MV-4-11 (cell line): ENCODE measurements around the gene NKD1.
"Not testable (repeated sequence)": the region's sequence is repeated elsewhere in the genome, so short reads cannot be mapped to it uniquely, and the experiment has no call there.

Experiments used
- DNase-seq: peaks from one replicate; lab custom pipeline; 2025; lab: John Stamatoyannopoulos, UW

Gene NKD1

DNA sequence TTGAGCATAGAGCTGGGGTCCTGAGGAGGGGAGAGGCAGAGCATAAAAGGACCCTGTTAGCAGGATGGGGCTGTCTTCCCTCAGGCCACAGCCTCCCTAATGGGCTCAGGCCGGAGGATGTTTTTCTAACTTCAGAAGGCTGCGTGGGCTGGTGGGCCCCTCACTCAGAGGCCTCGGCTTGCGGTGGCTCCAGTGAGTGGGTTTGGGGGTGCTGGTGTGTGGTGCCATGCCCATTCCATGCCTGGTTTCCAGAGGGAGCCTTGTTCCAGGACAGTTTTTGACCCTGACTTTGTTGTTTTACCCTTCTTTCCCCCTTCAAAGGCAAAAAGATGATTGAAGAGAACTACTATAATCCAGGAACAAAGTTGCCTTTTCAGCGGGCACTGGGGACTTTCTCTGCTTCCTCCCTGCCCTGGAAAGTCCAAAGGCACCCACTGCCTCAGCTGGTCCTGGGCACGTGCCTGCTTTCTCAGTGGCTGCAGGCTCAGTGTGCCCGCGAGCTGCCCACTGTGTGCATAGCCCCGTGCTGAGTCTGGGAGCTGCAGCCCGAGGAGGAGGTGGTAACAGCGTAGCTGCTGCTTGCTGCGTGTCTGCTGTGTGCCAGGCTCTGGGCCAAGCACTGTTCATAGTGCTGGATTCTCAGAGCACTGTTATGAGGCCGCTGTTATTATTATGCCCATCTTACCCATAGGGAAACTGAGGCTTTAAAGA is 11.8 kb downstream of the NKD1 start:
- no peak for DNase-seq

DNA sequence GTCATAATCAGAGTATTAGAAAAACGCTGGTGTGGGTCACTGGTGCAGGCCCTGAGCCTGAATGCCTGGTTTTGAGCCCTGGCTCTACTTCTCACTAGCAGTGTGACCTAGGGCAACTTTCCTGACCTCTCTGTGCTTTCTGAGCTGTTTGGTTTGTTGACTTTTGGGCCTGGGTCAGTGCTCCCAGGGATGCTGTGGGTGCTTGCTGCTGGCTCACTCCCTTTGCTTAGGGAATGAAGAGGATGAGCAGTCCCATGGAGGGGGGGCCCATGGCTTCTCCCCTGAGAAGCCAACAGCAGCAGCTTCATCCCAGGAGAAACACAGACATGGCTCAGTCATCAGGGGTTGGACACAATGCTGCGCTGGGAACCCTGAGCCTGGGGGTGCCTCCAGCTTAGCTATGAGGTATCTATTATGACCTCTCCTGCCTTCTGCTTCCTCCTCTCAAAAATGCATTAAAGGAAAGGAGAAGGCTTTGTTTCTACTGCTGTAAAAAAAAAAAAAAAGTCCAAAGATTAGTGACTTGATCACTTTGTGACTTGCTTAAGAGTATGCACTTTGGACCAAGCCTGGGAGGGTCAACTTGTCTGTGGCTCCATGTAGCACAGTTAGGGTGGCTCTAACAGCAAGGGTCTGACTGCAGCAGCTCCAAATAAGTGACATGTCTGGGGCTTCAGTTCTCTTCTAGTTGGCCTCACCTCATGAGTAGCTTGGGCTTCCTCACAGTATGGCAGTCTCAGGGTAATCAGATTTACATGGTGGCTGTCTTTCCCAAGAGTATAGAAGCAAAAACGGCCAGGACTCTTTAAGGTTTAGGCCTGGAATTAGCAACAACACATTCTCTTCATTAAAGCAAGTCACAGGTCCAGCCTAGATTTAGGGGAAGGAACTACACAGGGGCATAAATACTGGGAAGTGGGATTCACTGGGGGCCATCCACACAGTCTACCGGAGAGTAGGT is 13.0 kb downstream of the NKD1 start:
- no peak for DNase-seq

DNA sequence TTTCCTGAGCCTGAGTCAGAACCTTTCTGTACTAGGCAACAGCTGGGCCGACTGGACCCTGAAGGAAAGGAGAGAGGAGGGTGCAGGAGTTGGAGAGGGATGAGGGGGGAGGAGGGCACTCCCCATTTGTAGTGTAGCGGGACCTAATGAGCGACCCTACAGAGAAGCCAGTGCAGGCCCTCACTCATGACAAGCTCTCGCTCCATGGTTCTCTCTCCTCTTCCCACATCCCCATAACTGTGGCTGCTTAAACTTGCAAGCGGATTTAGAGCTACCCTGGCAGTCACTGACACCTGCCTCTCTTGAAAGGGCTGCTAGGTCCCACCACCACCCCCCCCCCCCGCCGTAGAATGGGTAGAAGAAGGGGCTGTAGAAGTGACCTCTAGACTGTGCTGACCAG is 14.5 kb downstream of the NKD1 start:
- no peak for DNase-seq

DNA sequence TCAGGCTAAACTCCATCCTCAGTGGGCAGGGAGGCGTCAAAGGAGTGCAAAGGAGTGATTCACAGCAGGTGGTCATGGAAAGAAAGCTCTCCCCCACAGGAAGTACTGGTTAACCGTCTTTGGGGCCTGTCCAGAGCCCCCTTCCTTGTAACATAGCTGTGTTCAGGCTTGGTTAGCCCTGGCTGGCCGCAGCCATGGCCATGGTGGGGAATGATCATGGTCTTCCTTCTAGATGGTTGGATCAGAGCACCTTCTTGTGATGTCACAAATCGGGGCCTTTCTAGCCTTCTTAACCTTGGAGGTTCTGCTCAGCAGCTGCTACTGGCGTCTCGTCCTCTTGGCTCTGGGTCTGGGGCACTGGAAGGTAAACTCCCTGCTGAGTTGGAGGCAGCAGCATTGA is 15.8 kb downstream of the NKD1 start:
- no peak for DNase-seq

DNA sequence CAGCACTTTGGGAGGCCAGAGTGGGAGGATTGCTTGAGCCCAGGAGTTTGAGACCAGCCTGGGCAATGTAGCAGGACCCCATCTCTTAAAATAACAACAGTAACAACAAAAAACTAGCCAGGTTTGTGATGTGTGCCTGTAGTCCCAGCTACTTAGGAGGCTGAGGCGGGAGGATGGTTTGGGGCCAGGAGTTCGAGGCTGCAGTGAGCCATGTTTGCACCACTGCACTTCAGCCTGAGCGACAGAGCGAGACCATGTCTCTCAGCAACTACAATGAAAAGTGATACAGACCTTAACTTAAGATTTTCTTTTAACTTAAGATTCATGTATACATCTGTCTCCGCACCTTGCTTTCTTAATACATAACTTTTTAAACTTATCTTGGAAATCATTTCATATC is 17.2 kb downstream of the NKD1 start:
- no peak for DNase-seq

DNA sequence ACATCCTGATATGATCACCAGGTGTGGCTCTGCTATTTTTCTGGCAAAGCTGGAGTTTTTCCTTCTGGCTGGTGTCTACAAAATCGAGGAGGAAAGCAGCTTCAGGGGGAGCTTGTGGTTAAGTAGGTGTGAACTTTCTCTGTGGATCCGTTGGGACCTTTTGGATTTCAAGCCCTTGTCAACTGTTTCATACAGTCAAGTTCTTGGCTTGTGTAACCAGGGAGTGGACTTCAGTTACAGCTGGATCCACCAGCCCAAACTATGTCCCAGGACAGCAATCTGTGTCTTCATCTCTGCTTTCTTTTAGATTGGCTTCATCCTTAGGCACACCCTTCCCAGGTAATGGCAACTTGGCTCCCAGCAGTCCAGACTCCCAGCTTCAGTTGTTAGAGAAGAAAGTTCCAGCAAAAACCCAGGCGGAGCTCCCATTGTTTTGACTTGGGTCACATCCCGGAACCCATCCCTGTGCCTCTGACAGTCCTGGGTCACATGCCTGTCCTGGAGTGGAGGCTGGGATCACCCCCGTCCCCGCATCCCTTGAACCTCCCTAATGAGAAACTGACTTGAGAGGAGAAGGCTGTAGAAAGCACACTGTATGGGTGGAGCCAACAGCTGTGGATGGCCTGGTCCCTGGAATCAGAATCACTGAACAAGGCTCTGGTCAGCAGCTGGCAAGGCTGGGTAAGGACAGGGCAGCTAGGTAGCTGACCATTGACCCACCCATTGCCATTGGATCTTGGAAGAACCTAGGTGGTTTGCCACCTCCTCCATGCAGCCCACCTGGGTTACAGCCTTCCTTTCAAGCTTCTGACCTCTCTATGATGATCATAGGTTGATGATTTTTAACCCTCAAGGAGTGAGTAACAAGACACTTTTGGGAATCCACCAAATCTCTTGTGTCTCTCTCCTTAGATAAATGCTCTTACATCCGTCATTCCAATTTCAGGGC is 18.1 kb downstream of the NKD1 start:
- no peak for DNase-seq

DNA sequence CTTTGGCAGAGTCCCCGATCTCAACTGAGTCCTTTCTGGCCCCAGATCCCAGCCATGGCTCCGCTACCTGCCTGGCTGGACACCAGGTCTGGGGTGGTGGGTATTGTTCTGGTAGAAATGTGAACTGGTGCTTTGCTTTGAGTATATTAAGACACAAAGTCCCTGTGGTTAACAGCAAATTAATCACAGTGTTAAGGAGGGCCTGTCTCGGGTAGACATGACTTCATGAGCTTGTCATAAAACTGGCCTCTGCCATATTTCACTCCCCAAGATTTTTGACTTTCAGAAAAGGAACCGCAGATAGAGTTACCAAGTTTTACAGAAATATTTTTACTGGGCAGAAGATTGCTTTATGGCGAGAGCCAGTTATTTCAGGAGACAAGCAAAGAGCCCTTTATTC is 19.5 kb downstream of the NKD1 start:
- no peak for DNase-seq

DNA sequence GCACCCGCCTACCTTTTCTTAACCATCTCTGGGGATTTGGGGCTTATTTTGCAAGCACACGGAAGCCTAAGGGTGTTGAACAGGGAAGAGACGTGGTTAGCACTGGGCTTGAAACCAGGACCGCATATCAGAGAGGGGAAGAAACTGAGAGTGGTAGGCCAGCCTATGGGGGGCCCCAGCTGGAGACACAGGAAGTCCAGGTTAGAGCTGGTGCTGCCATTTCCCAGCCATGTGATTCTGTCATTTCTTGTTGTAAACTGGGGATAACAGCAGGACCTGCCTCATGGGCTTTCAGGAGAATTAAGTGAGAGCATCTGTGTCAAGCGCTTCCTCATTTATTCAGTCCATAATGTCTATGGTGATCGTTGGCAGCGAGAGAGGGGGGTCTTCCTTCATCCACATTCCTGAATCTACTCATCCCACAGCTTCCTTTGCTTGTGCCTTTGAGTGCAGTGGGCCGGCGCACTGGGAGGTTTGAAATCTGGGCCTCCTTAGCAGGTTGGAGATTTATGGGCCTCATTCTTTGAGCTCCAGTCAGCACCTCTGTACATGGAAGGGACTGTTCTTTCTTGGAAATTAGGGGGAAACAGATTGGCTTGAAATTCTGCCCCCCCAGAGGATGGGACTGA is 20.1 kb downstream of the NKD1 start:
- peak; percentile 69 for DNase-seq

DNA sequence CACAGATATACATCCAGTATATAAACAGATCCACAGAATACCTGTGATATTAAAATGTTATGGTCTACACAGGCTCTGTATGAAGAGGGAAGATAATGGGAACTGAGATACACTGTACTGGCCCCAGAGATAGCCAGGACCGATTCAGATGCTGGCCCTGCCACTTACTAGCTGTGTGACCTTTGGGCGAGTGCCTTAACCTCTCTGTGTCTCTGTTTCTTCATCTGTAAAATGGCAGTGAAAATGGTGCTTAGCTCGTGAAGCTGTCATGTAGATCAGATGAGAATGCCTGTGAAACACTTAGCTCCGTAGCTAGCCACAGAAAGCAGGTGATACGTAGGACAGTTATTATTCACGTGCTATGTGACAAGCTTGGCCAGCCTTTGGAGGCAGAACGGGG is 22.2 kb downstream of the NKD1 start:
- no peak for DNase-seq

DNA sequence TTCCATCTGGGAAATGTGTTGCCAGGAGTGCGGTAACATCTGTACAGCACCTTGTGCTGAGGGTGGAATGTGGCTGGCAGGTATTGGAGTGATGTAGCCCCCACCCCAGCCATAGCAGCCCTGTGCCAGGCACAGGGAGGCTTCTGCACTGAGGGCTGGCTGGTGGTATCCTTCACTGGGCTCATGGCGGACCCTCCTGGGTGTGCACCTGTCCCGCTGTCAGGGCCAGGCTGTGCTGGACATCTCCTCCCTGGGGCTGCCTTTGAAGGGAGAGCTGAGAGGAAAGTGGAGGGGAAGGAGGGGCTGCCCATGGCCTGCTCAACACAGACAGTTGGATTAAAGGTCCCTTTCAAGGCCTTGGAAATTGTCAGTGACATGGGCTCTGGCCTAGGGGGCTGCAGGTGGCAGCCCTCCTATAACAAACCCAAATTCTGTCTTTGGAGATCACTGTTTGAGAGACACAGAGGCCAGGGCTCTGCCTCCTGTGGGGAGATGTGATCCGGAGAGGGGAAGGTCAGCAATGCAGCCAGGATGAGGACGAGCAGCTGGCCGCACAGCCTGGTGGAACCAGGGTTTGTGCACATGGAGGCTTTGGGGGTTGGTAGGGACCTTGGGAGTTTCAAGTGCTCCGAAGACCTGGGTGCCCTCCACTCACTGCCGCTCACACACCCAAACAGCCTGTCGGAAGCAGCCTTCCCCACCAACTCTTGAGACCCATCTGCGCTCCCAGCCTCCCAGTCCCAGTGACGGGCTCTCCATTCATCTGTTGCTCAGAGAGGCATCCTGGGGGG is 22.8 kb downstream of the NKD1 start:
- no peak for DNase-seq

DNA sequence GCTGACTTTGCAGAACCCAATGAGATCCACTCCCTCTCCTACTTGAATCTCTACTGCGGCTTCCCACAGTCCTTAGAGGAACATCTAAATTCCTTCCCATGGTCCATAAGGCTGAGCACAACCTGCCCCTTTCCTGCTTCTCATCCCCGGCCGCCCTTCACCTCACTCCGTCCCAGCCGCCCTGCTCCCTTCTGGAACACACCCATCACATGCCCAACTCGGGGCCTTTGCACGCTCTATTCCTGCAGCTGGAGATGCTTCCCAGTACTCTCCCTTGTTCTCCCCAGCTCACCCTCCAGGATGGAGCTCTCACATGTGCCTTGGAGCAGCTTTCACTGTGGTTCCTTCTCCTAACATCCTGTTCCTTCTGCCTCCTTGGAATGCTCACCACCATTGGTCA is 23.6 kb downstream of the NKD1 start:
- no peak for DNase-seq

DNA sequence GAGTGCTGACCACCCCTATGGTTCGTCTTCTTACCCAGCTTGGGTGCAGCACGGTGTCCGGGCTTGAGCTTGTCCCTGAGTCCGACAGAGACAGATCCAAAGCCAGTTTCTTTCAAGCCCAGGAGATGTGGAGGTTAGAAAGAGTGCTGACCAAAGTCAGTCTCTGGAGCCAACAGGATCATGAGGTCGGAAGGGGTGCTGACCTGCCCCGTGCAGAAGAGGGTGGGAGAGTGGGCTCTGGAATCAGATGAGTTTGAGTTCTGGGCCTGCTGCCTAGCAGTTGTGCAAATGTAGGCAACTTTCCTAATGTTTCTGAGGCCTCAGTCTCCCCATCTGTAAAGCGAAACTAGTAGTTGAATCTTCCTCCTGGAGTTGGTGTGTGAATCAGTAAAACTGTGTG is 24.5 kb downstream of the NKD1 start:
- DNase-seq = no peak

DNA sequence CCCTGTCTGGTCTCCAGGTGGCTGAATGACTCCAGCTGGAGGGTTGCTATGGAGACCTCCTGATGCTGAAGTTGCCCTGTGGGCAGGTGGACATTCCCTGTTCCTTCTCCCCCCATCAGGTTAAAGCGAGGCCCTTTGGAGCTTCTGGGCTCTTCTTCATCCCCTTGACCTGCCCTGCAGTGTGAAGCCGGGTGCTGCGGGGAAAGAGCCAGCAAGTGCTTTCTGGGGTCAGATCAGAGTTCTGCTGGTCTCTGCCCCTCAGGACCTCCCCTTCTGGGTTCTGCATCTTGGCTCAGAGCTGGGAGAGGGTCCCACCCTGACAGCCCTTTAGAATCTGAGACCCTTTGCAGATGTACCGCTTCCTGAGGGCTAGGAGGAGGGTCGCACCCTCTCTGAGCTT is 25.1 kb downstream of the NKD1 start:
- no peak for DNase-seq

DNA sequence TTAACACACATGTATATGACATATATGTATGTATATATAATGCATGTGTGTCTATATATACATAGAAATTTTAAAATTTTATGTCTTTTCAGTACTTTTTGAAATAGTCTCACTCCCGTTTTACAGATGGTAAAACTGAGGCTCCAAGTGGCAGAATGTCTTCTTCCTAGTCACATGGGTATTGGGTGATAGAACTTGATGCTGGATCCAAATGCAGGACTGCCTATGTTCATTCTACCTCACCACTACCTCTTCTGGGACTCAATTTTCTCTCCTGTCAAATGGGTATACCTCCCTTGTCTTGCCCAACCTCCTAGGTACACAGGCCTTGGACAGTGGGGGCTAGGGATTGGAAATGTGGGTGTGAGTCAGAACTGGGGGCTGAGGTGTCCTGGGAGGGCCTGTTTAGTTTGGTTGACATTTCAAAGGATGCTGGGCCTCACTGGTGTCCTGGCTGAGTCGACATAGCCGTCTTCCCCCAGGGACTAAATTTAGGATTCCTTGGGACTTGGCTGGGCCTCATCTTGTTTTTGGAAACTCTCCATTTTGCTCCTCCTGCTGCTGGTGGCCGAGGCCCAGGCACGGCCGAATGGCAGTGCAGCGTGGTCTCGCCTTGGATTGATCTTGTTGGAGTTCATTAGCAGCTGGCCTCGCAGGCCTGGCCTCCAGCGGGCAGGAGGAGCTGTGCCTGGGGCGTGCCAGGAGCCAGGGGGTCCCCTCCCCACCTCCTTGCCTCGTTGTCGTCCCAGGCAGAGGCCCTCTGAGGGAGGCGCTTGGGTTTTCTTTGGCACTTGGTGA is 25.9 kb downstream of the NKD1 start:
- DNase-seq = no peak

DNA sequence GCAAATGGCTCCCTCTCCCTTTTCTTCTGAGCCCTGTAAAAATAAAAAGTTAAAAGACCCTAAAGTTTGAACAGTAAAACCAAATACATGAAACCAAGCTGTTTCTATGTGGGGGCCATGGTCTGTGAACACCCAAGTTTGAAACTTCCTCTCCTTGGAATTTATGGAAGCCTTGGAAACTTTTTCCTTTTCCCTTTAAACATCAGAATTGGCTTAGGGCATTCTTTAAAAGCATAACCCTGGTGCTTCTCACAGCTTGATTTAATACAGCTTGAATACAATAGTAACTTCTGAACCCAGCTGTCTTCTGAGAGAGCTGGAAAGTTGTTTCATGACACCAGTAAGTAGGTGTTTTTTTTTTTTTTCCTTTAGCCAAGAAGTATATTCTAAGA is 26.5 kb downstream of the NKD1 start:
- no peak for DNase-seq

DNA sequence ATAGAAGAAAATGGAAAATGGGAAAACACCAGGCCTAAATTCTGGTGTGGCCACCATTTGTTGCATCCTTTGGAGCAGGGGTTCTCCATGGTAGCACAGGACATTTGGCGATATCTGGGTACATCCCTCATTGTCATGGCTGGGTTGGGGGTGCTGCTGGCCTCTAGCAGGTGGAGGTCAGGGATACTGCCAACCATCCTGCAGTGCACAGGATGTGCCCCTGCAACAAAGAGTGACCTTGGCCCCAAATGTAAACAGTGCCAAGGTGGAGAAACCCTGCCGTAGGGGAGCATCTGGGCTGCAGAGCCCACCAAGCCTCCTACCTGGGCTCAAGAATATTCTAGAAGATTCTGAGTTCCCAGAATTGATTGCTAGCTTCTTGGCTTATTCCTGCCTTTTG is 27.5 kb downstream of the NKD1 start:
- DNase-seq = no peak

DNA sequence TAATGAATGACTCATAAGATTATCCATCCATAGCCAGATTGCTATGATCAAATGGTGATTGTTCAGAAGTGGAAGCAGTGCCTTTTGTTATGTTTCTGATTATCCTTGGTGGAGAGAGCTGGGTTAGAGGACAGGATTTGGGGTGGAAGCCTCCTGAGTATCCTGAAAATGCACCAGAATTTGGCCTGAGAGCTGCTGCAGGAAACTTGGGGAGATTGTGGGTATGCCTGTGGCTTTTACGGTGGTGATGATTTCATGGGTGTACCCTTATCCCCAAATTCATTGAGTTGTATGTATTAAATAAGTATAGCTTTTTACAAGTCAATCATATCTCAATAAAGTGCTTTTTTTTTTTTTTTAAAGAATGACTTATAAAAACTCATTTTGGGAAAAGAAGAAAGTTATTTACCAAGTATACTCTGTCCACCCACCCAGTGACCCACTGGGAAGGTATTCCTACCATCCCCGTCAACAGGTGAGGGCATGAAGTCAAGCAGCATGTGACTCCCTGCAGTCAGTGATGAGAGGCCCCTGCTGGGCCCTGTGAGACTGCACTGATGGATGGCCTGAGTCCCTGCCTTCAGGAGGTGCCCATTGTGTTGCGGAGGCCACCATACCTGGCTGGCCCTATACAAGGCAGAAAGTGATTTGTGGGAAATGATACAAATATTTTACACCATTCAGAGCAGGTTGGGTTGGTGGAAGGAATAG is 28.4 kb downstream of the NKD1 start:
- DNase-seq = no peak

DNA sequence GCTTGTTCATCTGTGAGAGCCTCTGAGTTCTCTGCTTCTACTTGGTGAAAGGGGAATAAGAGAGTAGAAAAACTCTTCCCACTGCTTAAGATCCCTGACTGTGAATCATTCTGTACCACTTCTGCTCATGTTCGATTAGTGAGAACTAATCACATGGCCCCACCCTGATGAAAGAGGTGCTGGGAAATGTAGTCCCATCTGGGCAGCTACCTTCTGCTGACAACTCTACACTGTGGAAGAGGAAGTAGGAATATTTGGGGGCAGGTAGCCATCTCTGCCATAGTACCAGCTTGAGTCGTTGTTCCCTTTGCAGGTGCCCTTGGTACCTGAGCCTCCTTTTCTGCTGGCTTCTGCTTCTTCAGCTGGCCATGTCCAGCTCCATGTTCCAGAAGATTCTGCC is 29.9 kb downstream of the NKD1 start:
- DNase-seq = peak; percentile 80

DNA sequence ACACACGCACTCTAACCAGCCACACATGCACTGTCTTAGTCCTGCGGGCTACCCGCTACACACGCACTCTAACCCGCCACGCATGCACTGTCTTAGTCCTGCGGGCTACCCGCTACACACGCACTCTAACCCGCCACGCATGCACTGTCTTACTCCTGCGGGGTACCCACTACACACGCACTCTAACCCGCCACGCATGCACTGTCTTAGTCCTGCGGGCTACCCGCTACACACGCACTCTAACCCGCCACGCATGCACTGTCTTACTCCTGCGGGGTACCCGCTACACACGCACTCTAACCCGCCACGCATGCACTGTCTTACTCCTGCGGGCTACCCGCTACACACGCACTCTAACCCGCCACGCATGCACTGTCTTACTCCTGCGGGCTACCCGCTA is 31.2 kb downstream of the NKD1 start:
- not testable (repeated sequence) for DNase-seq
